SK-N-SH treated with all-trans-retinoic acid at 6 μM for 48 hours (cell line): Measurements from ENCODE around the gene VEPH1.

Experiments
- ARNTL ChIP-seq: fragments of 450-650 bp; formaldehyde crosslinking; IDR thresholded peaks from 2 replicates; pipeline ENCODE4 v1.5.0; 2020; ENCODE audit warnings: low read depth, mild to moderate bottlenecking, moderate library complexity, borderline replicate concordance
- ISL1 ChIP-seq: fragments of 250-450 bp; sonication (Bioruptor Pico); IDR thresholded peaks from 2 replicates; pipeline ENCODE4 v2.1.2; 2022; ENCODE audit warnings: mild to moderate bottlenecking, moderate library complexity
- PPARA ChIP-seq: fragments of 250-450 bp; sonication (Bioruptor Pico); IDR thresholded peaks from 2 replicates; pipeline ENCODE4 v1.5.0; 2020; ENCODE audit warnings: mild to moderate bottlenecking, borderline replicate concordance
- TCF4 ChIP-seq: fragments of 250-450 bp; sonication (Bioruptor Pico); IDR thresholded peaks from 2 replicates; pipeline ENCODE4 v1.8.0; 2021; ENCODE audit warnings: mild to moderate bottlenecking, moderate library complexity, borderline replicate concordance
- TOX ChIP-seq: fragments of 250-450 bp; sonication (Bioruptor Pico); IDR thresholded peaks from 2 replicates; pipeline ENCODE4 v1.8.0; 2021; ENCODE audit warnings: mild to moderate bottlenecking, moderate library complexity, borderline replicate concordance
- ZFP30 ChIP-seq: fragments of 450-650 bp; formaldehyde crosslinking; IDR thresholded peaks from 2 replicates; pipeline ENCODE4 v1.5.0; 2022; ENCODE audit warnings: mild to moderate bottlenecking, moderate library complexity
- ZNF565 ChIP-seq: fragments of 450-650 bp; formaldehyde crosslinking; conservative IDR thresholded peaks from 2 replicates; pipeline ENCODE4 v1.5.0; 2020; ENCODE audit warnings: low read depth, mild to moderate bottlenecking, moderate library complexity
- ZNF8 ChIP-seq: fragments of 450-650 bp; formaldehyde crosslinking; IDR thresholded peaks from 2 replicates; pipeline ENCODE4 v1.5.0; 2020; ENCODE audit warnings: mild to moderate bottlenecking, moderate library complexity
- TF ChIP-seq, protein P1 (sequence below): fragments of 250-450 bp; sonication (Bioruptor Pico); IDR thresholded peaks from 2 replicates; pipeline ENCODE4 v1.8.0; 2020; ENCODE audit warnings: mild to moderate bottlenecking, moderate library complexity, borderline replicate concordance
- TF ChIP-seq, protein P2 (sequence below): fragments of 250-450 bp; sonication (Bioruptor Pico); IDR thresholded peaks from 2 replicates; pipeline ENCODE4 v1.5.1; 2021; ENCODE audit warnings: mild to moderate bottlenecking, moderate library complexity
- TF ChIP-seq, protein P3 (sequence below): fragments of 250-450 bp; sonication (Bioruptor Pico); IDR thresholded peaks from 2 replicates; pipeline ENCODE4 v1.5.1; 2020; ENCODE audit warnings: low read depth, mild to moderate bottlenecking, moderate library complexity

DNA sequence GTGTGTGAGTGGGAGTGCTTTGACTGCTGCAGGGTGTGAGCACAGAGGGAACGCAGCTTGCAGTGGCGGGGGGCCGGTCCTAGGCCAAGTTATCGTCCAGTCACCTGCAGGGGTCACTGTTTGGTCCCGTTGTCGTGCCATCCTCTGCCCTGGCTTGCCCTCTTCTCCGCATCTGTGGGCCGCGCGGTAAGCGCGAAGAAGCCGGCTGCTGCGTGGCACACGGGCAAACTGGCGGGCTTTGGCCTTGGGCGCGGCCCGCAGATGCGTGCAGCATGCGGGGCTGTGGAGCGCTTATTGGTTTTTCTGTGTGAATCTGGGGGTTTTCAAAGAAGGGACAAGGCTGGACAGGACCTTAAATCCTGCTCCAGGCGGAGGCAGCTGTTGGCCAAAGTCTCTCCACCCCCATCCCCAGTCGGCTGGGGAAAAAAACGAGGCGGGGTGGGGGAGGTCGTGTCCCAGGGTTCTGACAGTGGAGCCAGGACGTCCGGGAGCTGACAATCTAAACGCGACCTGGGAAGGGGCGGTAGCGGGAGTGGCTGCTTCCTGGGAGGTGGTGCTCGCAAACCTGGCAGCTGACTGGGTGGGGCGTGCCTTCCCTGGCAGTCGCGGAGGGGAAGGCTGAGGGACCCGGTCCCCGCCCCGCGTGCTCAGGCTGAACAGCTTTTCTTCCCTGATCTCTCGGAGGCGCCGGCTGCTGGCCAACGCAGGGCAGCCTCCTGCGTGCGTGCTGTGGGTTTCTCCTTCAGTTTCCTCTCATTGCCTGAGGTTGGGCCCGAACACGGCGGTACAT is 39.7 kb upstream of the VEPH1 start:
- TF ChIP-seq PPARA, result no peak
- TF ChIP-seq ZNF8 (CRISPR knock-in tag), result no peak
- TF ChIP-seq, protein P1, sequence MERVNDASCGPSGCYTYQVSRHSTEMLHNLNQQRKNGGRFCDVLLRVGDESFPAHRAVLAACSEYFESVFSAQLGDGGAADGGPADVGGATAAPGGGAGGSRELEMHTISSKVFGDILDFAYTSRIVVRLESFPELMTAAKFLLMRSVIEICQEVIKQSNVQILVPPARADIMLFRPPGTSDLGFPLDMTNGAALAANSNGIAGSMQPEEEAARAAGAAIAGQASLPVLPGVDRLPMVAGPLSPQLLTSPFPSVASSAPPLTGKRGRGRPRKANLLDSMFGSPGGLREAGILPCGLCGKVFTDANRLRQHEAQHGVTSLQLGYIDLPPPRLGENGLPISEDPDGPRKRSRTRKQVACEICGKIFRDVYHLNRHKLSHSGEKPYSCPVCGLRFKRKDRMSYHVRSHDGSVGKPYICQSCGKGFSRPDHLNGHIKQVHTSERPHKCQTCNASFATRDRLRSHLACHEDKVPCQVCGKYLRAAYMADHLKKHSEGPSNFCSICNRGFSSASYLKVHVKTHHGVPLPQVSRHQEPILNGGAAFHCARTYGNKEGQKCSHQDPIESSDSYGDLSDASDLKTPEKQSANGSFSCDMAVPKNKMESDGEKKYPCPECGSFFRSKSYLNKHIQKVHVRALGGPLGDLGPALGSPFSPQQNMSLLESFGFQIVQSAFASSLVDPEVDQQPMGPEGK, result no peak
- TF ChIP-seq, protein P2, sequence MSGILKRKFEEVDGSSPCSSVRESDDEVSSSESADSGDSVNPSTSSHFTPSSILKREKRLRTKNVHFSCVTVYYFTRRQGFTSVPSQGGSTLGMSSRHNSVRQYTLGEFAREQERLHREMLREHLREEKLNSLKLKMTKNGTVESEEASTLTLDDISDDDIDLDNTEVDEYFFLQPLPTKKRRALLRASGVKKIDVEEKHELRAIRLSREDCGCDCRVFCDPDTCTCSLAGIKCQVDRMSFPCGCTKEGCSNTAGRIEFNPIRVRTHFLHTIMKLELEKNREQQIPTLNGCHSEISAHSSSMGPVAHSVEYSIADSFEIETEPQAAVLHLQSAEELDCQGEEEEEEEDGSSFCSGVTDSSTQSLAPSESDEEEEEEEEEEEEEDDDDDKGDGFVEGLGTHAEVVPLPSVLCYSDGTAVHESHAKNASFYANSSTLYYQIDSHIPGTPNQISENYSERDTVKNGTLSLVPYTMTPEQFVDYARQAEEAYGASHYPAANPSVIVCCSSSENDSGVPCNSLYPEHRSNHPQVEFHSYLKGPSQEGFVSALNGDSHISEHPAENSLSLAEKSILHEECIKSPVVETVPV (CRISPR knock-in tag), result no peak
- no peak for TF ChIP-seq ZNF565 (CRISPR knock-in tag)
- no peak for TF ChIP-seq ARNTL
- TF ChIP-seq TOX (CRISPR knock-in tag), result no peak
- TF ChIP-seq, protein P3, sequence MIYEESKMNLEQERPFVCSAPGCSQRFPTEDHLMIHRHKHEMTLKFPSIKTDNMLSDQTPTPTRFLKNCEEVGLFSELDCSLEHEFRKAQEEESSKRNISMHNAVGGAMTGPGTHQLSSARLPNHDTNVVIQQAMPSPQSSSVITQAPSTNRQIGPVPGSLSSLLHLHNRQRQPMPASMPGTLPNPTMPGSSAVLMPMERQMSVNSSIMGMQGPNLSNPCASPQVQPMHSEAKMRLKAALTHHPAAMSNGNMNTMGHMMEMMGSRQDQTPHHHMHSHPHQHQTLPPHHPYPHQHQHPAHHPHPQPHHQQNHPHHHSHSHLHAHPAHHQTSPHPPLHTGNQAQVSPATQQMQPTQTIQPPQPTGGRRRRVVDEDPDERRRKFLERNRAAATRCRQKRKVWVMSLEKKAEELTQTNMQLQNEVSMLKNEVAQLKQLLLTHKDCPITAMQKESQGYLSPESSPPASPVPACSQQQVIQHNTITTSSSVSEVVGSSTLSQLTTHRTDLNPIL (CRISPR knock-in tag), result no peak
- TF ChIP-seq ZFP30 (CRISPR knock-in tag), result no peak
- TF ChIP-seq TCF4, result no peak
- no peak for TF ChIP-seq ISL1 (CRISPR knock-in tag)
